Kidney (tissue), 22 donors: ENCODE data around the gene INKA1. TPM values are rescaled to one million over a fixed set of nuclear protein-coding genes. Genes with fewer than 3 reads are reported as not detected.

Experiments used
- DNase-seq, 5 donors: peaks; one replicate each; pipeline ENCODE4 v3.0.0-alpha.2; 2013 to 2020
- FAIRE-seq: peaks from 2 replicates; lab custom pipeline; 2012; peaks lifted over from hg19 to GRCh38; lab: Jason Lieb, UNC
- H3K27ac ChIP-seq, 2 donors: one replicate each; pipeline ENCODE4 v1.7.0; 2013; ENCODE audit warnings: low read depth in 2 of 2, low read length in 2 of 2, inconsistent platforms in 1 of 2
- H3K27me3 ChIP-seq: one replicate; pipeline ENCODE4 v1.7.1; 2013; ENCODE audit warnings: low read length, inconsistent platforms; ENCODE audit not compliant: control insufficient read depth, insufficient read depth
- H3K36me3 ChIP-seq, 3 donors: one replicate each; pipeline versions ENCODE4 v1.7.0 to v1.7.1; 2013; ENCODE audit warnings: low read length in 3 of 3, control low read depth in 1 of 3, inconsistent platforms in 1 of 3; ENCODE audit not compliant: insufficient read depth in 3 of 3, control insufficient read depth in 2 of 3
- H3K4me1 ChIP-seq, 3 donors: one replicate each; pipeline versions ENCODE4 v1.7.0 to v1.7.1; 2013; ENCODE audit warnings: low read length in 3 of 3, inconsistent platforms in 1 of 3, low read depth in 1 of 3; ENCODE audit not compliant: control insufficient read depth in 2 of 3, insufficient read depth in 2 of 3
- H3K4me3 ChIP-seq, 3 donors: one replicate each; pipeline versions ENCODE4 v1.7.0 to v1.8.1; 2013; ENCODE audit warnings: low read length in 3 of 3, control low read depth in 1 of 3, inconsistent platforms in 1 of 3
- H3K9ac ChIP-seq, 3 donors: one replicate each; pipeline versions ENCODE4 v1.7.0 to v1.7.1; 2013; ENCODE audit warnings: low read length in 3 of 3, control low read depth in 1 of 3, inconsistent platforms in 1 of 3
- H3K9me3 ChIP-seq, 3 donors: one replicate each; pipeline versions ENCODE4 v1.7.0 to v1.7.1; 2013; ENCODE audit warnings: low read length in 3 of 3, control low read depth in 1 of 3, inconsistent platforms in 1 of 3; ENCODE audit not compliant: control insufficient read depth in 2 of 3, insufficient read depth in 1 of 3
- CTCF ChIP-seq: IDR thresholded peaks from 3 replicates; pipeline ENCODE4 v1.5.1; 2012; ENCODE audit warnings: mild to moderate bottlenecking, moderate library complexity, borderline replicate concordance; ENCODE audit not compliant: insufficient read depth; ENCODE audit errors: extremely low read depth
- intact Hi-C: fragments of 100-400 bp; cut with DNase I; formaldehyde crosslinking; loops from one replicate; pipeline ENCODE4 v1.11.1; 2022
- long read RNA-seq, 10 donors: library from polyadenylated mRNA in 1 of 10; unstranded in 1 of 10; transcript quantifications; one replicate each; pipeline ENCODE4 v2.0.0 and lab custom pipeline, GENCODE V29; 2021 to 2026
- polyA plus RNA-seq: library from polyadenylated mRNA; stranded (reverse); fragments of 350-450 nt; fragmentation: Illumina TruSeq; extraction: RNeasy Lipid Tissue Mini Kit (QIAGEN cat#74804); gene quantifications from one replicate; pipeline ENCODE4 v1.2.3, GENCODE V29; 2014; ENCODE audit warnings: low read depth, low replicate concordance; ENCODE audit not compliant: insufficient read depth
- total RNA-seq: library from RNA; stranded (reverse); fragmentation: NEBNext Ultra II Directional; extraction: Animal tissue kit (Norgen Biotek cat#: 25700); gene quantifications from one replicate; pipeline ENCODE4 v1.2.1, GENCODE V29; 2021
- donor health status: control.
- donor health status: control.
- donor health status: control.
- donor health status: control.
- donor health status: control.
- donor health status: DM: yes; HTN: yes; CAD: no.
- donor health status: Normal renal cell carcinoma (clear cell type).

Gene INKA1
- total RNA-seq (6.3 TPM), polyA plus RNA-seq (9.1 TPM)
- long read RNA-seq, donor 1, transcript INKA1-201 (2 exons, 1,040 nt), result major isoform, 10 of 10 reads
- long read RNA-seq, donor 1, partial matches to known transcripts, result 0 of 10 reads
- long read RNA-seq, donor 1, other reads (novel, unspliced or antisense), result 0 of 10 reads
- long read RNA-seq, donor 2, transcript INKA1-201 (2 exons, 1,040 nt), result major isoform, 6 of 6 reads
- long read RNA-seq, donor 2, partial matches to known transcripts, result 0 of 6 reads
- long read RNA-seq, donor 2, other reads (novel, unspliced or antisense), result 0 of 6 reads
- long read RNA-seq, donor 3, transcript INKA1-201 (2 exons, 1,040 nt), result major isoform, 7 of 7 reads
- long read RNA-seq, donor 3, partial matches to known transcripts, result 0 of 7 reads
- long read RNA-seq, donor 3, other reads (novel, unspliced or antisense), result 0 of 7 reads
- long read RNA-seq, donor 4, transcript INKA1-201 (2 exons, 1,040 nt), result major isoform, 9 of 9 reads
- long read RNA-seq, donor 4, partial matches to known transcripts, result 0 of 9 reads
- long read RNA-seq, donor 4, other reads (novel, unspliced or antisense), result 0 of 9 reads
- long read RNA-seq, donor 5, result 0 reads
- long read RNA-seq, donor 6, transcript INKA1-201 (2 exons, 1,040 nt), result major isoform, 14 of 14 reads
- long read RNA-seq, donor 6, partial matches to known transcripts, result 0 of 14 reads
- long read RNA-seq, donor 6, other reads (novel, unspliced or antisense), result 0 of 14 reads
- long read RNA-seq, donor 7, partial matches to known transcripts, result 3 of 6 reads
- long read RNA-seq, donor 7, other reads (novel, unspliced or antisense), result 2 of 6 reads
- long read RNA-seq, donor 8, transcript INKA1-201 (2 exons, 1,040 nt), result major isoform, 13 of 19 reads
- long read RNA-seq, donor 8, partial matches to known transcripts, result 6 of 19 reads
- long read RNA-seq, donor 8, other reads (novel, unspliced or antisense), result 0 of 19 reads
- long read RNA-seq, donor 9, transcript INKA1-201 (2 exons, 1,040 nt), result major isoform, 6 of 6 reads
- long read RNA-seq, donor 9, partial matches to known transcripts, result 0 of 6 reads
- long read RNA-seq, donor 9, other reads (novel, unspliced or antisense), result 0 of 6 reads
- long read RNA-seq, donor 10, transcript INKA1-201 (2 exons, 1,040 nt), result major isoform, 6 of 6 reads
- long read RNA-seq, donor 10, partial matches to known transcripts, result 0 of 6 reads
- long read RNA-seq, donor 10, other reads (novel, unspliced or antisense), result 0 of 6 reads

- Histone ChIP-seq H3K4me1 (peaks cover 1 to 41% (median 4%) of the 10 kb centered on the region in 3 donors), H3K27ac (peak within 1 kb of the TSS; percentile 87 to 93), H3K9ac (peak within 1 kb of the TSS; percentile 35 to 68 (median 40)), H3K36me3 (no peaks in the 10 kb centered on the region), H3K27me3 (no peaks in the 10 kb centered on the region), H3K9me3 (no peaks in the 10 kb centered on the region), H3K4me3 (peak within 1 kb of the TSS; percentile 59 to 91 (median 86))
- peak; percentile 88 to 96 (median 93) for DNase-seq
- intact Hi-C loops, result no loop called here
- peak; percentile 96 for TF ChIP-seq CTCF
- FAIRE-seq, result no peak
Observed at GRCh38 chr3:49802719-49803464, at the start of gene INKA1. INKA1 (plus strand) TSS chr3:49803261; CDS start chr3:49803393, 132 bp downstream.

GRCh38 chr3:49754536-49754935 lies 48.5 kb upstream of the INKA1 start:
- Histone ChIP-seq H3K36me3 (no peaks in the 10 kb centered on the region), H3K27ac (no peak overlapping the region), H3K9me3 (no peaks in the 10 kb centered on the region), H3K27me3 (no peaks in the 10 kb centered on the region), H3K9ac (no peak overlapping the region), H3K4me3 (no peak overlapping the region), H3K4me1 (peaks cover 0 to 4% (median 0%) of the 10 kb centered on the region in 3 donors)
- no peak for FAIRE-seq
- DNase-seq, result no peak
- intact Hi-C loops, result no loop called here
- no peak for TF ChIP-seq CTCF

- TF ChIP-seq CTCF, result no peak
- H3K9ac ChIP-seq, result no peak overlapping the region
- FAIRE-seq (no peak), DNase-seq (no peak)
- H3K36me3 ChIP-seq, result no peaks in the 10 kb centered on the region
- H3K4me3 ChIP-seq, result no peak overlapping the region
- no peaks in the 10 kb centered on the region for H3K9me3 ChIP-seq
- peaks cover 0 to 4% (median 0%) of the 10 kb centered on the region in 3 donors for H3K4me1 ChIP-seq
- no peaks in the 10 kb centered on the region for H3K27me3 ChIP-seq
- H3K27ac ChIP-seq, result no peak overlapping the region
- intact Hi-C loops, result no loop called here
Observed at GRCh38 chr3:49756036-49756435, 47.0 kb upstream of the INKA1 start.
